HG03139 (cell line): ENCODE data around the gene CTSK.
A peak's percentile ranks its signal among the peaks of the same experiment; 100 is the strongest.
"Not testable (repeated sequence)": the region's sequence is repeated elsewhere in the genome, so short reads cannot be mapped to it uniquely, and the experiment has no call there.

Source experiments
- ATAC-seq: cut with Tn5 transposase; IDR thresholded peaks from one replicate; pipeline ENCODE4 v1.9.1; 2021; ENCODE audit not compliant: unreplicated experiment

CTSK gene

DNA sequence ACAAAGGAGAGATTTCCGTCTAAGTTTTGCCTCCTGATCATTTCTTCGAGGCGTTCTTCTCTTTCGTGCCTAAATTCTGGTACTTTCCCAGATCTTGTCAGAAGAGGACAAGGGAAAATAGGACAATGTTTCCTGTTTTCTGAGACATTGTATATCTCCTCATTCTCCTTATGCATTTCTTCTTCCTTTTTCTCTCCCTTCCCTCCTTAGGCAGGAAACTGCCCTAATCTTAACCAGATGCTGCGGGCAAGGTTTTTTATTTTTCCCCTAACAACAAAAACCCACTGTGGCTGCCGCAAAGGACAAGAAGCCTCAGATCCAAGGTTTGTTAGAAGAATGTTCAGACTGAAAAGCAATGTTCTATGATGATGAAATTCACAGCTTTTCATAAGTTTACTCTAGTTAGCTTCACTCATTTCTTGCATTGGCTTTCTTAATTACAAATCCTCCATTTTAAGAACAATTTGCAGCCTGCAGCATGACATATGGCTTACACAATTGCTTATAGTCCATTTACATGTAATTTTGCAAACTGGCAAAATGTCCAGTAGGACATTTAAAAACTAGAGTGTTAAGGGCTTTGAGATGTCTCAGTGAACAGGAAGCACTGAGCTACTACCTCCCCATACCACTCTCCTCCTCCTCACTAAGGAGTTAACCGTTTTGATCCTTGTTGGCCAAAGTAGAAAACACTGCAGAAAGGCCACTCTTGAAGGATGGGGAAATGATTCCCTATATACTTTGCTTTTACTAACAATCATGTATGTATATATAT, 624 bp downstream of the CTSK start:
- no peak for ATAC-seq

DNA sequence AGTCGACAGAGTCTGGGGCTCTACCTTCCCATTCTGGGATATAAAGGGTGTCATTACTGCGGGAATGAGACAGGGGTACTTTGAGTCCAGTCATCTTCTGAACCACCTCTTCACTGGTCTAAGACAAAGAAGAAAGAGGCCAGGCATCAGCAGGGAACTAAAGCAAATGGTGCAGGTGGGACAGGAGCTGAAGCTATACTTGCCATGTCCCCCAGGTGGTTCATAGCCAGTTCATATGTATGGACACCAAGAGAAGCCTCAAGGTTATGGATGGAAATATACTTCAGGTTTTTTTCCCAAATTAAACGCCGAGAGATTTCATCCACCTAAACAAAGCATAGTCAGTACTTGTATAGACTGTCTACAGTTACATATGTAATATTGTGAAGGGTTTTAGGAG, 2.2 kb downstream of the CTSK start:
- ATAC-seq: no peak

DNA sequence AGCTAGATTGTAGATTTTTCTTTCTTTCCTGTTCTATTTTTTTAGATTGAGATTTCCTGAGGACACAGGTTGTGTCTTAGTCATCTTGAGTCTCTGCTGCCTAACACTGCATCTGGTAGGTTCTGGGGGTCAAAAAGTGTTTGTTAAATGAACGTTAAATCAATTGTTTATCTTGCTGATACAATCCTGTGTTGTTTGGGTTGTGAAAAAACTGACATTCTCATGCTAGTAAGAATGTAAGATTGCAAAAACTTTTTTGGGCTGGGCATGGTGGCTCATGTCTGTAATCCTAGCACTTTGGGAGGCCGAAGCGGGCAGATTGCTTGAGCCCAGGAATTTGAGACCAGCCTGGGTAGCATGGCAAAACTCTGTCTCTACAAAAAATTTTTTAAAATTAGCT, 3.4 kb downstream of the CTSK start:
- no peak for ATAC-seq

DNA sequence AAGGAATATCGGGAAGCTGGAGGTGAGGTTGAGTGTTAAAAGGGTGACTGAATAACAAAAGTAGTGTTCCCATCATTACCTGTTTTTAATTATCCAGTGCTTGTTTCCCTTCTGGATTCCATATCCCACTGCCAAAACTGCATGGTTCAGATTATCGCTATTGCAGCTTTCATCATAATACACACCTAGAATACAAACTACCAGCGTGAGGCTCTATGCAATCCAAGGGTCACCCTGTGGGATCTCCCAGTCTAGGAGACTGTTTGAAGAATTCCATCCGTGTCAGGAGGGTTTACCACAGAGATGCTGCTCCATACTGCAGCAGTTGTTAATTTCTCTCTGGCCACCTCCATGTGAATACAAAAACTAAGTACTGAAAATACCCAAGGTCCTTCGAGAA, 9.0 kb downstream of the CTSK start:
- no peak for ATAC-seq

GRCh38 chr1:150798525-150798924, 9.5 kb downstream of the CTSK start:
- no peak for ATAC-seq

- ATAC-seq: no peak
These were observed 11.7 kb downstream of the CTSK start for GRCh38 chr1:150796374-150796773.

DNA sequence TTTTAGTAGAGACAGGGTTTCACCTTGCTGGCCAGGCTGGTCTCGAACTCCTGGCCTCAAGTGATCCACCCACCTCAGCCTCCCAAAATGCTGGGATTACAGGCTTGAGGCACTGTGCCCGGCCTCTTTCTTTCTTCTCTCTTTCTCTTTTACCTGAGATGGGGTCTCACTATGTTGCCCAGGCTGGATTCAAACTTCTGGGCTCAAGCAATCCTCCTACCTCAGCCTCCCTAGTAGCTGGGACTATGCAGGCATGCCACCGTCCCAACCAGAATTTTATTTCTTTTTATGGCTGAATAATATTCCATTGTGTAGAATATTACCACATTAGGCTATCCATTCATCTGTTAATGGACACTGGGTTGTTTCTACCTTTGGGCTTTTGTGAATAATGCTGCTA, 14.3 kb downstream of the CTSK start:
- ATAC-seq: not testable (repeated sequence)

GRCh38 chr1:150793221-150793620, 14.8 kb downstream of the CTSK start:
- no peak for ATAC-seq

- no peak for ATAC-seq
These were observed 16.5 kb downstream of the CTSK start for GRCh38 chr1:150791585-150791984.

DNA sequence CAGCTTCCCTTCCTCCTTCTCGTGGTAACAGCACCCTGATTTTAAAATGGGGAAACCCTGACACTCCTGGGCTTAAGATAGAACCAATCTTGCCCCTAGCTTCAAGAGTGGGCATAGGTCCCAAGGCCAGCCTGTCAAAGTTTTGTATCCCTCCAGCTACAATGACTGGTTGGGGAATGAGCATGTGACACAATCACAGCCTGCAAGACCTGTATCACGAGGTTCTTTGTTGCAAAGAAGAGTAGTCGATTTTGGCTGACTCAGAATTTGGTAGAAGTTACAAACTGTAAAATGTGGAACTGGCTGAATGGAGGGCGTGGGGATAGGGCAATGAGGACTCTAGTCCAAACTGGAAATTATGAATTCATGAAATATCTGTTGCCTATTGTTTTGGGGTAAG, 18.7 kb downstream of the CTSK start:
- ATAC-seq: no peak

- no peak for ATAC-seq
These were observed 19.1 kb downstream of the CTSK start for GRCh38 chr1:150788946-150789345.

DNA sequence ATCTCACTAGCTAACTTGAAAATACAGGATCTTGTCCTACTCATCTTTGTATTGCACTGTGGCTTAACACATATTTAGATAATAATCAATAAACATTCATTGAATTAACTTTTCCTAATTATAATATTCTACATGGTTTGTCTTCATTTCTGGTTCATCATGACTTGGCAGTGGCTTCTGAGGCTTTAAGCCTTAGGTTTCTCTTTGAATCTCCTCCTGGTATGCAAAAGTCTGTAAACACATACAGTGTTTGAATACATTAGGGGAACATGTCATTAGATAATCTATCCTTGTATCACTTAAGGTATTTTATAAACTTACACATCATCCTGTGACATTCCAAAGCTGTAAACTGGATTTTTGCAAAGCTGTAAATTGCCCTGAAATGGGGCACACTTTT, 20.6 kb downstream of the CTSK start:
- no peak for ATAC-seq

DNA sequence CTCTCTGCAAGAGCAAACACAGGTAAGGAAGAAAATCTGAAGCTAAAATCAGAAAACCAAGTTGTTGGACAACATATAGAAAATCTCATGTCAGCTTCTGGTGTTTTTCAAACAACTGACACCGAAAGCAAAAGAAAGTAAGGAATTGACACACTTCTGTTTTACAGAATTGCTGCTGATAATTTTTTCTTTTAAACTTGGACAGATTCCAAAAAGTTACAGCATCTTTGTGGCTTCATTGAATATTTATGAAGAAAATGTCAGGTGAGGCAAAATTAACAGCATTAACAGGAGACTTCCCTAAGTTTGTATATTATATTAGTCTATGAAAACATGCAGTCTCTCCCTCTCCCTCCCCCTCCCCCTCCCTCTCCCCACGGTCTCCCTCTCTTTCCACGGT, 27.6 kb downstream of the CTSK start:
- no peak for ATAC-seq

- ATAC-seq: no peak
These were observed 29.7 kb downstream of the CTSK start for GRCh38 chr1:150778409-150778808.

GRCh38 chr1:150777544-150777943, 30.5 kb downstream of the CTSK start:
- no peak for ATAC-seq

- ATAC-seq: not testable (repeated sequence)
These were observed 32.0 kb downstream of the CTSK start for GRCh38 chr1:150775931-150776505.

DNA sequence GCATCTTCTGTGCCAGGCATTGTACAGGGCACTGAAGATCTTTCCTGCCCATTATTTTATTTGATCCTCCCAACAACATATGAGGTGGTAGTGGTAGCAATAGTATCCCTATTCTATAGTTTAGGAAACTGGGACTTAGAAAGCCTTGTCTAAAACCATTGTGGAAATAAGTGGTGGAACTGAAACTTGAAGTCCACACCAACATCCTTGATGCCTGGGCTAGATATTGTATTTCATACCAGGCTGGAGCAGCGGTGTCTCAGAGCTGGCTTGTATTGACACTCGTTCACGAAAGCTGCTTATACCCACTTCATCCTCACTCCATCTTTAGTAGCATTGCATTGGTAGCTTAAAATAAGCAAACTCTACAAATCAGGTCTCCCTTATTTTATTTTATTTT, 32.8 kb downstream of the CTSK start:
- no peak for ATAC-seq

DNA sequence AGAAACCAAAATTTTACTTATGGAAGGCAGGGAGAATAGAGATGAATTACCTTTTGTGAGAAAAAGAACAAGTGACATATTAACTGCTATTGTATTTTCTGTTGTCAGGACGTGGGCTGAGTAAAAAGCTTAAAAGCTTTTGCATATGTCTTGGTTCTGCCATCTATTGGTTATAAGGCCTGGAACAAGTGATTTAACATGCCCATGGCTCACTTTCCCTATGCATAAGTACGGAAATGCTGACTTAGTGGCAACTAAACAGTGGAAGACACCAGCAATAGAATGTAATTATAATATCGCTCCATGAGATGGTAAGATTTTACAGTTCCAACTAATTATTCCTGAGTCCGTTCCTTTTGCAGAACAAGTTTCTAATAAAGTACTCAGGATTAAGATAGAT, 35.7 kb downstream of the CTSK start:
- no peak for ATAC-seq

DNA sequence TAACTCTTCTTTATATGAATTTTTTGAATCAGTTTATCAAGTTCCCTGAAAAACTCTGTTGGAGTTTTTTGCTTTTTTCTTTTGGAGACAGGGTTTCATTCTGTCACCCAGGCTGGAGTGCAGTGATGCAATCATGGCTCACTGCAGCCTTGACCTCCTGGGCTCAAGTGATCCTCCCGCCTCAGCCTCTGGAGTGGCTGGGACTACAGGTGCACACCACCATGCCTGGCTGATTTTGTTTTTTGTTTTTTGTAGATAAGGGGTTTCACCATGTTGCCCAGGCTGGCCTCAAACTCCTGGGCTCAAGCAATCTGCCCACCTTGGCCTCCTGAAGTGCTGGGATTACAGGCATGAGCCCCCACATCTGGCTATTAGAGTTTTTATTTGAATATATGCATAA, 40.4 kb downstream of the CTSK start:
- not testable (repeated sequence) for ATAC-seq

DNA sequence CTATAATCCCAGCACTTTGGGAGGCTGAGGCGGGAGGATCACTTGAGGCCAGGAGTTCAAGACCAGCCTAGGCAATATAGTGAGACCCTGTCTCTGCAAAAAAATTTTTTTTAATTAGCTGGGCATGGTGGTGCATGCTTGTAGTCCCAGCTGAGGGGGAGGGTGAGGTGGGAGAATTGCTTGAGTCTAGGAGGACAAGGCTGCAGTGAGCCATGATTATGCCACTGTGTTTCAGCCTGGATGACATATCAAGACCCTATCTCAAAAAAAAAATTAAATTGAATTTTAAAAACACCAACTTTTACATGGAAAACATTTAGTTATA, 42.1 kb downstream of the CTSK start:
- ATAC-seq: not testable (repeated sequence)

DNA sequence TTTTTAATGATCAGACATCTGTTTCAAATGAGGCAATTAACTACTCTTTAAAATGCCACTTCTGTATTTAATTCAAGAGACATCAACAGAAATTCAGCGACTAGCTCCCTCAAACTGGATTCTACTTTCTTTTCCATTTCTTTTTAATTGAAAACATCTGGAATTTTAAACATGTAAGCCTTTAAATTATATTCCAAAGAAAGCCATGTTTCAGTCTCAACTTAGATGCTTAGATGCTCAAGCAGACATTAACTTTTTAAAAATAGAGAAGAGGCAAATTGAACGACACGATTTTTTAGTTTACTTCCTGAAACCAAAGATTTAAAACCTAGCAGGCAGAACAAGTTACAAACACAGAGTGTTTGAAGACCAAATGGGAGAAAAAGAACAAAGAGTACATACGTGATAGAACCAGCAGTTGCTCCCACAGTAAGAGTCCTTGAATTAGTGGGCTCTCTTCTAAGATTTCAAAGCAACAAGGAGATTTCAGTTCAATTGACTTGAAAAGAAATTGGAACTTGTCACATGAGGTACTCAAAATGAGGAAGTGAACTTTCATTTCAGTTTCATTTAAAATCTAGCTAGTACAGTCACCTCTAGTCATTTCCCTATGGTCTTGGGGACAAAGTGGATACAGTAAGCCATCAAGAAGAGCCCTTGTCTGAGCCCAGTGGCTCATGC, 42.6 kb downstream of the CTSK start, which contains the start of gene CTSS:
TSS of gene CTSS (minus strand) at position 483 of the 681 bp plus-strand sequence. CDS start 1,015 bp downstream, outside the sequence.
- peak; percentile 83 for ATAC-seq

GRCh38 chr1:150764617-150765101, 43.4 kb downstream of the CTSK start:
- ATAC-seq: no peak
